MM.1S (cell line): ENCODE data around the gene FGF12.

Experiments
- DNase-seq: peaks from one replicate; pipeline ENCODE4 v3.0.0-alpha.2; 2015
- H2AFZ ChIP-seq: fragments of 300-600 bp; sonication (generic); 2 replicates; pipeline ENCODE4 v1.6.0; 2016; ENCODE audit warnings: antibody characterized with exemption, low read length
- H3F3A ChIP-seq: fragments of 300-600 bp; sonication (generic); 2 replicates; pipeline ENCODE4 v1.6.1; 2016; ENCODE audit warnings: mild to moderate bottlenecking, antibody characterized with exemption, low read length, moderate library complexity, mixed read lengths; ENCODE audit not compliant: insufficient read depth
- H3K27ac ChIP-seq: fragments of 300-600 bp; sonication (generic); 2 replicates; pipeline ENCODE4 v1.5.1; 2016; ENCODE audit warnings: mild to moderate bottlenecking, low read length
- H3K27me3 ChIP-seq: fragments of 300-600 bp; sonication (generic); replicated peaks from 2 replicates; pipeline ENCODE4 v1.6.0; 2016; ENCODE audit warnings: low read length; ENCODE audit not compliant: insufficient read depth
- H3K36me3 ChIP-seq: fragments of 300-600 bp; sonication (generic); replicated peaks from 2 replicates; pipeline ENCODE4 v1.6.1; 2016; ENCODE audit warnings: mild to moderate bottlenecking, low read length, mixed read lengths; ENCODE audit not compliant: insufficient read depth
- H3K4me1 ChIP-seq: fragments of 300-600 bp; sonication (generic); 2 replicates; pipeline ENCODE4 v1.6.1; 2016; ENCODE audit warnings: low read length, mixed read lengths
- H3K4me2 ChIP-seq: fragments of 300-600 bp; sonication (generic); 2 replicates; pipeline ENCODE4 v1.6.0; 2016; ENCODE audit warnings: low read depth, low read length
- H3K4me3 ChIP-seq: fragments of 300-600 bp; sonication (generic); 2 replicates; pipeline ENCODE4 v1.5.1; 2016; ENCODE audit warnings: low read length, mixed read lengths
- H3K79me2 ChIP-seq: fragments of 300-600 bp; sonication (generic); 2 replicates; pipeline ENCODE4 v1.6.1; 2016; ENCODE audit warnings: mixed run types, low read length, mixed read lengths
- H3K9ac ChIP-seq: fragments of 300-600 bp; sonication (generic); 2 replicates; pipeline ENCODE4 v1.6.1; 2016; ENCODE audit warnings: low read length, mixed read lengths
- H3K9me2 ChIP-seq: fragments of 300-600 bp; sonication (generic); replicated peaks from 2 replicates; pipeline ENCODE4 v1.6.1; 2016; ENCODE audit warnings: mild to moderate bottlenecking, low read length, mixed read lengths; ENCODE audit not compliant: insufficient read depth
- H3K9me3 ChIP-seq: fragments of 300-600 bp; sonication (generic); replicated peaks from 2 replicates; pipeline ENCODE4 v1.6.1; 2016; ENCODE audit warnings: mild to moderate bottlenecking, low read length, mixed read lengths; ENCODE audit not compliant: insufficient read depth
- H4K20me1 ChIP-seq: fragments of 300-600 bp; sonication (generic); 2 replicates; pipeline ENCODE4 v1.6.1; 2016; ENCODE audit warnings: mild to moderate bottlenecking, low read length, moderate library complexity, mixed read lengths; ENCODE audit not compliant: insufficient read depth
- CTCF ChIP-seq: fragments of 300-600 bp; sonication (generic); IDR thresholded peaks from 2 replicates; pipeline ENCODE4 v1.5.1; 2016; ENCODE audit warnings: antibody characterized with exemption, low read length, mixed read lengths
- EZH2 ChIP-seq: fragments of 300-600 bp; sonication (generic); optimal IDR thresholded peaks from 2 replicates; pipeline ENCODE3; 2017; ENCODE audit warnings: low read depth, mild to moderate bottlenecking, antibody characterized with exemption, low read length, mixed read lengths
- EZH2phosphoT487 ChIP-seq: fragments of 300-600 bp; sonication (generic); IDR thresholded peaks from 2 replicates; pipeline ENCODE4 v1.6.1; 2018; ENCODE audit warnings: antibody characterized with exemption, low read length

Gene FGF12

GRCh38 chr3:192277477-192277876 is 449.9 kb downstream of the FGF12 start:
- Histone ChIP-seq H3K27ac (no peak overlapping the region), H3K27me3 (no peaks in the 10 kb centered on the region), H3K9me3 (no peaks in the 10 kb centered on the region), H3K4me1 (no peaks in the 10 kb centered on the region), H2AFZ (no peak overlapping the region), H3K9me2 (no peaks in the 10 kb centered on the region), H3K4me2 (no peak overlapping the region), H3K36me3 (no peaks in the 10 kb centered on the region), H3F3A (no peaks in the 10 kb centered on the region), H3K9ac (no peak overlapping the region), H4K20me1 (no peaks in the 10 kb centered on the region), H3K79me2 (no peaks in the 10 kb centered on the region), H3K4me3 (no peak overlapping the region)
- TF ChIP-seq EZH2phosphoT487 (no peak), EZH2 (no peak)
- DNase-seq, result no peak

- H3K4me1 ChIP-seq, result no peaks in the 10 kb centered on the region
- no peak overlapping the region for H2AFZ ChIP-seq
- no peak overlapping the region for H3K4me3 ChIP-seq
- no peaks in the 10 kb centered on the region for H3K9me3 ChIP-seq
- H4K20me1 ChIP-seq, result no peaks in the 10 kb centered on the region
- DNase-seq, result no peak
- no peaks in the 10 kb centered on the region for H3K79me2 ChIP-seq
- no peak overlapping the region for H3K4me2 ChIP-seq
- H3K36me3 ChIP-seq, result no peaks in the 10 kb centered on the region
- no peaks in the 10 kb centered on the region for H3K9me2 ChIP-seq
- TF ChIP-seq EZH2phosphoT487, result no peak
- TF ChIP-seq CTCF, result no peak
- TF ChIP-seq EZH2, result no peak
- H3K27ac ChIP-seq, result no peak overlapping the region
- H3F3A ChIP-seq, result no peaks in the 10 kb centered on the region
- H3K9ac ChIP-seq, result no peak overlapping the region
- H3K27me3 ChIP-seq, result no peaks in the 10 kb centered on the region
These were observed 451.5 kb downstream of the FGF12 start for GRCh38 chr3:192275741-192276355.

- no peaks in the 10 kb centered on the region for H3F3A ChIP-seq
- H3K27me3 ChIP-seq, result no peaks in the 10 kb centered on the region
- no peaks in the 10 kb centered on the region for H3K4me1 ChIP-seq
- no peak for DNase-seq
- no peaks in the 10 kb centered on the region for H3K9me3 ChIP-seq
- no peak overlapping the region for H3K27ac ChIP-seq
- H3K4me2 ChIP-seq, result no peak overlapping the region
- H3K4me3 ChIP-seq, result no peak overlapping the region
- no peak overlapping the region for H2AFZ ChIP-seq
- no peaks in the 10 kb centered on the region for H3K79me2 ChIP-seq
- no peak overlapping the region for H3K9ac ChIP-seq
- H3K9me2 ChIP-seq, result no peaks in the 10 kb centered on the region
- H4K20me1 ChIP-seq, result no peaks in the 10 kb centered on the region
- TF ChIP-seq EZH2phosphoT487 (no peak), CTCF (no peak), EZH2 (no peak)
- H3K36me3 ChIP-seq, result no peaks in the 10 kb centered on the region
These were observed 453.7 kb downstream of the FGF12 start for GRCh38 chr3:192273697-192274010.

GRCh38 chr3:192273001-192273696 is 454.2 kb downstream of the FGF12 start:
- TF ChIP-seq EZH2 (no peak), CTCF (no peak), EZH2phosphoT487 (no peak)
- no peak overlapping the region for H3K4me2 ChIP-seq
- no peaks in the 10 kb centered on the region for H3K9me3 ChIP-seq
- no peaks in the 10 kb centered on the region for H3F3A ChIP-seq
- H3K27me3 ChIP-seq, result no peaks in the 10 kb centered on the region
- H3K27ac ChIP-seq, result no peak overlapping the region
- H3K4me3 ChIP-seq, result no peak overlapping the region
- no peaks in the 10 kb centered on the region for H3K4me1 ChIP-seq
- H3K9me2 ChIP-seq, result no peaks in the 10 kb centered on the region
- no peaks in the 10 kb centered on the region for H4K20me1 ChIP-seq
- H2AFZ ChIP-seq, result no peak overlapping the region
- no peak for DNase-seq
- H3K79me2 ChIP-seq, result no peaks in the 10 kb centered on the region
- no peaks in the 10 kb centered on the region for H3K36me3 ChIP-seq
- no peak overlapping the region for H3K9ac ChIP-seq
